Upper lobe of left lung (tissue), 4 donors: ENCODE data around the gene PCDHGB4.

Experiments
- EP300 ChIP-seq, 4 donors: sonication (generic); formaldehyde crosslinking; IDR thresholded peaks; one replicate each; pipeline ENCODE4 v1.5.1; 2017; ENCODE audit warnings: antibody characterized with exemption in 4 of 4, control low read depth in 2 of 4
- POLR2A ChIP-seq, 4 donors: fragments of 450-650 bp; IDR thresholded peaks; one replicate each; pipeline ENCODE4 v1.5.1; 2016 to 2017; ENCODE audit warnings: antibody characterized with exemption in 4 of 4, mild to moderate bottlenecking in 2 of 4
- POLR2AphosphoS5 ChIP-seq, 2 donors: sonication (generic); formaldehyde crosslinking; IDR thresholded peaks; one replicate each; pipeline ENCODE4 v1.5.1; 2017; ENCODE audit warnings: antibody characterized with exemption in 2 of 2
- TF ChIP-seq, protein P1 (sequence below), 6 experiments: fragments of 450-650 bp in 4 of 6; fragments of 200-600 bp in 2 of 6; sonication (generic) in 2 of 6; IDR thresholded peaks; one replicate each; pipeline ENCODE4 v1.5.1; 2016 to 2019; ENCODE audit warnings: antibody characterized with exemption in 6 of 6

DNA sequence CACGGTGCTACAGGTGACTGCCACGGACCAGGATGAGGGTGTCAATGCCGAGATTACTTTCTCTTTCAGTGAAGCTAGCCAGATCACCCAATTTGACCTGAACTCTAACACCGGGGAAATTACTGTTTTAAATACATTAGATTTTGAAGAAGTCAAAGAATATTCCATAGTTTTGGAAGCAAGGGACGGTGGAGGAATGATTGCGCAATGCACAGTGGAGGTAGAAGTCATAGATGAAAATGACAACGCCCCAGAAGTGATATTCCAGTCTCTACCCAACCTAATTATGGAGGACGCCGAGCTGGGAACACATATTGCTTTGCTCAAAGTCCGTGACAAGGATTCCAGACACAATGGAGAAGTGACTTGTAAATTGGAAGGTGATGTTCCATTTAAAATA is 1.2 kb downstream of the PCDHGB4 start:
- TF ChIP-seq, protein P1, sequence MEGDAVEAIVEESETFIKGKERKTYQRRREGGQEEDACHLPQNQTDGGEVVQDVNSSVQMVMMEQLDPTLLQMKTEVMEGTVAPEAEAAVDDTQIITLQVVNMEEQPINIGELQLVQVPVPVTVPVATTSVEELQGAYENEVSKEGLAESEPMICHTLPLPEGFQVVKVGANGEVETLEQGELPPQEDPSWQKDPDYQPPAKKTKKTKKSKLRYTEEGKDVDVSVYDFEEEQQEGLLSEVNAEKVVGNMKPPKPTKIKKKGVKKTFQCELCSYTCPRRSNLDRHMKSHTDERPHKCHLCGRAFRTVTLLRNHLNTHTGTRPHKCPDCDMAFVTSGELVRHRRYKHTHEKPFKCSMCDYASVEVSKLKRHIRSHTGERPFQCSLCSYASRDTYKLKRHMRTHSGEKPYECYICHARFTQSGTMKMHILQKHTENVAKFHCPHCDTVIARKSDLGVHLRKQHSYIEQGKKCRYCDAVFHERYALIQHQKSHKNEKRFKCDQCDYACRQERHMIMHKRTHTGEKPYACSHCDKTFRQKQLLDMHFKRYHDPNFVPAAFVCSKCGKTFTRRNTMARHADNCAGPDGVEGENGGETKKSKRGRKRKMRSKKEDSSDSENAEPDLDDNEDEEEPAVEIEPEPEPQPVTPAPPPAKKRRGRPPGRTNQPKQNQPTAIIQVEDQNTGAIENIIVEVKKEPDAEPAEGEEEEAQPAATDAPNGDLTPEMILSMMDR (IDR thresholded peaks at IDR 0.05): no peak
- TF ChIP-seq EP300 (IDR thresholded peaks at IDR 0.05): no peak
- TF ChIP-seq POLR2AphosphoS5 (IDR thresholded peaks at IDR 0.05): no peak
- no peak for TF ChIP-seq POLR2A (IDR thresholded peaks at IDR 0.05)
